ENCODE measurements around the gene FAM187B.
"Not testable (repeated sequence)": the region's sequence is repeated elsewhere in the genome, so short reads cannot be mapped to it uniquely, and the experiment has no call there.

The FAM187B gene

DNA sequence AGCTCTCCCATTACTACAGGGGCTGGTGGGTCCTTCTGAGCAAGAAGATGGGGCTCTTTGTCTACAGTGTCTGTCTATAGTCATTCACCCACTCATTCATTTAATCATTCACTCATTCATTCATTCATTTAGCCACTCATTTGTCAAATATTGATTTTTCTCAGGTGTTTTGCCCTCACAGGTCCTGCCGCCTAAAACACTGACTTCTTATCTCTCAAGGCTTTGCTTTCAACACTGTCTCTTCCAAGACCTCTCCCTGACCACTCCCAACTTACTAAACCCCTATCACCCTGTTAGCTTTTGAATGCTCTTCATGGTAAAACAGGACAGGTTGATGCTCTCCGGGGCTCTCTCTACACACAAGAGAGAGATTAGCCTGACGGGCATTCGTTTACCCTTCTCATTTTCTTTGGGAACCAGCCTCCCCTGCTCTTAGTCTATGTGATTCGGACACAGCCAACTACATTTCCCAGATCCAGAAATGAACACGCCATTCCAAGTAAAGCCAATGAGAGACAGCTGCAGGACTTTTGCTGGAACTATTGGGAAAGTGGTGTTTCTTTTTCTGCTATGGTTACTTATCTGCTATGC is 22.7 kb downstream of the FAM187B start:
- TF ChIP-seq, protein P1, sequence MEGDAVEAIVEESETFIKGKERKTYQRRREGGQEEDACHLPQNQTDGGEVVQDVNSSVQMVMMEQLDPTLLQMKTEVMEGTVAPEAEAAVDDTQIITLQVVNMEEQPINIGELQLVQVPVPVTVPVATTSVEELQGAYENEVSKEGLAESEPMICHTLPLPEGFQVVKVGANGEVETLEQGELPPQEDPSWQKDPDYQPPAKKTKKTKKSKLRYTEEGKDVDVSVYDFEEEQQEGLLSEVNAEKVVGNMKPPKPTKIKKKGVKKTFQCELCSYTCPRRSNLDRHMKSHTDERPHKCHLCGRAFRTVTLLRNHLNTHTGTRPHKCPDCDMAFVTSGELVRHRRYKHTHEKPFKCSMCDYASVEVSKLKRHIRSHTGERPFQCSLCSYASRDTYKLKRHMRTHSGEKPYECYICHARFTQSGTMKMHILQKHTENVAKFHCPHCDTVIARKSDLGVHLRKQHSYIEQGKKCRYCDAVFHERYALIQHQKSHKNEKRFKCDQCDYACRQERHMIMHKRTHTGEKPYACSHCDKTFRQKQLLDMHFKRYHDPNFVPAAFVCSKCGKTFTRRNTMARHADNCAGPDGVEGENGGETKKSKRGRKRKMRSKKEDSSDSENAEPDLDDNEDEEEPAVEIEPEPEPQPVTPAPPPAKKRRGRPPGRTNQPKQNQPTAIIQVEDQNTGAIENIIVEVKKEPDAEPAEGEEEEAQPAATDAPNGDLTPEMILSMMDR (IDR thresholded peaks at IDR 0.05; ENCODE audit: low read depth, low read length, missing control alignments) = no peak
- no peak for DNase-seq (ENCODE audit: low read depth)
- no peak overlapping the region for H3K4me3 ChIP-seq (ENCODE audit: low read depth, low read length)

DNA sequence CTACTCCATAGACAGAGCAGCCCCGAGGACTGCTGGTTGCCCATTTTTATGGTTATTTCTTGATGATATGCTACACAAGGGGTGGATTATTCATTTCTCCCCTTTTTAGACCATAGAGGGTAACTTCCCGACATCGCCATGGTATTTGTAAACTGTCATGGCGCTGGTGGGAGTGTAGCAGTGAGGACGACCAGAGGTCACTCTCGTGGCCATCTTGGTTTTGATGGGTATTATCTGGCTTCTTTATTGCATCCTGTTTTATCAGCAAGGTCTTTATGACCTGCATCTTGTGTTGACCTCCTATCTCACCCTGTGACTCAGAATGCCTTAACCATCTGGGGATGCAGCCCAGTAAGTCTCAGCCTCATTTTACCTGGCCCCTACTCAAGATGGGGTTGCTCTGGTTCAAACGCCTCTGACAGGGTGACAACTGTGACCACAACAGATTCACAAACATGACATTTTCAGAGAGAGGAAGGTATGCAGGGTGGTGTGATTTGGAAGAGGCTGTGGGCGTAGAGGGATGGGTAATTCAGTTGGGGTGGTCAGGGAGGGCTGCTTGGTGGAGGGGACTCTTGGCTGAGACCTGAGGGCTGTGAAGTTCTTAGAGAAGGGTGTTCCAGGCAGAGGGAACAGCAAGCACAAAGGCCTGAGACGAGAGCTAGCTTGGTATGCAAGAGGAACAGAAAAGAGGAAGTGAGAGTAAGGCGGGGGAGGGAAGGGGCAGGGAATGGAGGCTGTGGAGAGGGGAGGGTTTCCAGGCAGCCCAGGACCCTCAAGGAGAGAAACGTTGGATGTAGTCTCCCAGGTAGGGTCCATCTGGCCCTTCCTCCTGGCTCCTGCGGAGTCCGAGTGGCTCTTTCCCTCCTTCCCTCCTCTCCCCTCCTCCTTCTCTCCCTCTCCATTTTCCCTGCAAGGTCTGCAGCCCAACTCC is 23.5 kb downstream of the FAM187B start:
- no peak overlapping the region for H3K4me3 ChIP-seq (ENCODE audit: low read depth, low read length)
- TF ChIP-seq, protein P1 (IDR thresholded peaks at IDR 0.05; ENCODE audit: low read depth, low read length, missing control alignments) = no peak
- peak; percentile 85 for DNase-seq (ENCODE audit: low read depth)

DNA sequence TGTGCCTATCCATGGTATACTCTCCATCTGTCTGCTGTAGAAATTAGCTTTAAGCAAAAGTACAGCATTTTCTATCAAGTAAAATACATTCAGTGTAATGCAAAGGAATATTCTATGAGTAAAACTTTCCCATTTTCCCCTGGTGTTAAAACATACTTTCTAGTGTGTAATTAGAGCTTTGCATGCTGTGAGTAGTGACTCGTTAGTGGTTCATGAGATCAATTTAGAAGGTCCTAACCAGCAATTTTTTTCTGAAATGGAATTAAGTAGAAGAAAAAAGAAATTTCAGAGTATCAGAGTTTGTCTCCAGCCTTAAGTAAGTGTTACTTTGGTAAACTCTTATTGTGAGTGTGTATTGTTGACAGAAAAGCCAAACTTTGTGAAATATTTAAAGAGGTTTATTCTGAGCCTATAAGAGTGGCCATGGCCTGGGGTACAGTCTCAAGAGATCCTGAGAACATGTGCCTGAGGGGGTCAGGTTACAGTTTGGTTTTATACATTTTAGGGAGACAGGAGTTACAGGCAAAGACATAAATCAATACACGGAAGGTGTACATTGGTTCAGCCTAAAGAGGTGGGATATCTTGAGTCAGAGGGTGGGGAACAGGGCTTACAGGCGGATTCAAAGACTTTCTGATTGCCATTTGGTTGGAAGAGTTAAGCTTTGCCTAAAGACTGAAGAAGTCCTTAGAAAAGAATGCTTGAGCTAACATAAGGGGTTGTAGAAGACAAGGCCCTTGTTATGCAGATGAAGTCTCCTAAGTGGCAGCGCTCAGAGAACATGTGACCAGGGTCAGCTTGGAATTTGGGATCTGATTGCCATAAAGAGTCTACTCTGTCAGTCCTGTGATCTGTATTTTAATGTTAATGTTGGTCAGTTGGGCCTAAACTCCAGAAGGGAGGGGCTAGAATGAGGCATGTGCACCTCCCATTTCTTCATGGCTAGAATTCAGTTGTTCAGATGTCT is 25.5 kb downstream of the FAM187B start:
- no peak for DNase-seq (ENCODE audit: low read depth)
- TF ChIP-seq, protein P1 (IDR thresholded peaks at IDR 0.05; ENCODE audit: low read depth, low read length, missing control alignments) = no peak
- no peak overlapping the region for H3K4me3 ChIP-seq (ENCODE audit: low read depth, low read length)

DNA sequence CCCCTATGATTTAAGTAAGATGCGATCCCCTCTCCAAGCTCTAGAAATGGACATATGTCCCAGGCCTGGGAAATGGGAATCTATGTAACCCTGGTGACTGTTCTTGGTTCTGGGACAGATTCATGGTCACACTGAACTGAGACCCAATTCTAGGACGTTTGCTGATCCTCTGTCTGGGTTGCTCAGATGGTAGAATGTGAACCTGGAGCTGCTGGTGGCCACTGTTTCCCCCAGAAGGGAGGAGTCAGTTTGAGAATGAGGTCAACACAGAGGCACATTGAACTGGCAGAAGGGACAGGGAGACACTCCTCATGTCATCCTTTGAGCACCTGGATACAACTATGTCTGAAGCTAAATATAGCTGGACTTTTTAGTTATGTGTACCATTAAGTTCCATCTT is 29.1 kb downstream of the FAM187B start:
- H3K4me3 ChIP-seq (ENCODE audit: low read depth, low read length) = no peak overlapping the region
- DNase-seq (ENCODE audit: low read depth) = no peak
- TF ChIP-seq, protein P1 (IDR thresholded peaks at IDR 0.05; ENCODE audit: low read depth, low read length, missing control alignments) = no peak

DNA sequence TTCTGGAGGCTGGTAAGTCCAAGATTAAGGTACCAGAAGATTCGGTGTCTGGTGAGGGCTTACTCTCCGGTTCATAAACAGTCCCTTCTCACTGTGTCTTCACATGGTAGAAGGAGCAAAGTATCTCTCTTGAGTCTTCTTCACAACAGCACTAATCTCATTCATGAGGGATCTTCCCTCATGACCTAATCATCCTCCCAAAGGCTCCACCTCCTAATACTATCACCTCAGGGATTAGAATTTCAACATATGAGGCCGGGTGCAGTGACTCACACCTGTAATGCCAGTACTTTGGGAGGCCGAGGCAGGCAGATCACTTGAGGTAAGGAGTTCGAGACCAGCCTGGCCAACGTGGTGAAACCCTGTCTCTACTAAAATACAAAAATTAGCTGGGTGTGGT is 31.7 kb downstream of the FAM187B start:
- not testable (repeated sequence) for DNase-seq (ENCODE audit: low read depth); H3K4me3 ChIP-seq (ENCODE audit: low read depth, low read length)

DNA sequence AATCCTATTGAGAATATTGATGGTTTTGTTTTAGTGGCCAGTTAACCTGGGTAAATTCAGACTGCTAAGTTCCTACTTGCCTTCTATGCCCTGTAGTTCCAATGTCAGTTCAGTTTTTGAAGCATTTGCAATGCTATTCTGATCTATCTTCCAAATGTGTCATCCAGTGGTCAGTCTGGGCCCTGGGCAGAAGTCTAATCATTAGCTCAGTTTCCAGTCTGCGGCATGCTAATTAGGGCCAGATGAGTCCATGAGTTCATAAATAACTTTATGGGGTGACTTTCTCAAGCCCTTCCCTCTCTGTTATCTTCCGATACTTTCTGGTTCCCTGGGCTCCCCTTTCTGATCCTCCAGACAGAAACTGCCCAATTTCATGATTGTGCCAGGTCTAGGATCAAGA is 32.7 kb downstream of the FAM187B start:
- H3K4me3 ChIP-seq (ENCODE audit: low read depth, low read length) = no peak overlapping the region
- TF ChIP-seq, protein P1 (IDR thresholded peaks at IDR 0.05; ENCODE audit: low read depth, low read length, missing control alignments) = no peak
- no peak for DNase-seq (ENCODE audit: low read depth)
